ENCODE measurements around the gene CNTNAP2.

DNA sequence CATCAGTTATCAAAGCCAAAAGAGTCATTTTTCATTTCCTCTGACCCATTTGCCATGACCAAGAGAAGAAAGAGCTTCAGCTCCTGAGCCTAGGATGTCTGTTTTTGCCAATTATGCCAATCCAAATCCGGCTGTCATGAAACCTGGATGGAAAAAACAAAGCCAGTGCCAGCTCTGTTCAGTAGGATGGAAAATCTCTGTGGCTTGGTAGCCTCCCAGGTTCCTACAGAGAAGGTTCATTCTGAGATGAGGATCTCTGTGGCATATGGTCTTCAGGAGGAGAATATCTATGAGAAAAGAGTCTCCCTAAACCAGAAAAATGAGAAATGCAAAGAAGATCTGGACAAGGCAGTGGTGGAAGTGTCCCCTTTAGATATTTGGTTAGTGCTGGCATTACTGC, 475.4 kb downstream of the CNTNAP2 start:
- TF ChIP-seq, protein P1, sequence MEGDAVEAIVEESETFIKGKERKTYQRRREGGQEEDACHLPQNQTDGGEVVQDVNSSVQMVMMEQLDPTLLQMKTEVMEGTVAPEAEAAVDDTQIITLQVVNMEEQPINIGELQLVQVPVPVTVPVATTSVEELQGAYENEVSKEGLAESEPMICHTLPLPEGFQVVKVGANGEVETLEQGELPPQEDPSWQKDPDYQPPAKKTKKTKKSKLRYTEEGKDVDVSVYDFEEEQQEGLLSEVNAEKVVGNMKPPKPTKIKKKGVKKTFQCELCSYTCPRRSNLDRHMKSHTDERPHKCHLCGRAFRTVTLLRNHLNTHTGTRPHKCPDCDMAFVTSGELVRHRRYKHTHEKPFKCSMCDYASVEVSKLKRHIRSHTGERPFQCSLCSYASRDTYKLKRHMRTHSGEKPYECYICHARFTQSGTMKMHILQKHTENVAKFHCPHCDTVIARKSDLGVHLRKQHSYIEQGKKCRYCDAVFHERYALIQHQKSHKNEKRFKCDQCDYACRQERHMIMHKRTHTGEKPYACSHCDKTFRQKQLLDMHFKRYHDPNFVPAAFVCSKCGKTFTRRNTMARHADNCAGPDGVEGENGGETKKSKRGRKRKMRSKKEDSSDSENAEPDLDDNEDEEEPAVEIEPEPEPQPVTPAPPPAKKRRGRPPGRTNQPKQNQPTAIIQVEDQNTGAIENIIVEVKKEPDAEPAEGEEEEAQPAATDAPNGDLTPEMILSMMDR (IDR thresholded peaks at IDR 0.05; ENCODE audit: insufficient read depth, low read length, poor library complexity, severe bottlenecking) = no peak
- no peak for TF ChIP-seq EZH2phosphoT487 (conservative IDR thresholded peaks at IDR 0.05; ENCODE audit: low read length)
